GM19193 (cell line): Measurements from ENCODE around the gene GRK4.
A peak's percentile ranks its signal among the peaks of the same experiment; 100 is the strongest.

Experiments used
- POLR2A ChIP-seq: IDR thresholded peaks from 4 replicates; pipeline ENCODE4 v1.6.1; 2011; ENCODE audit not compliant: insufficient read depth, insufficient read length; ENCODE audit errors: extremely low read depth

The GRK4 gene

GRCh38 chr4:3075652-3075981, 112.2 kb downstream of the GRK4 start:
- no peak for TF ChIP-seq POLR2A

- TF ChIP-seq POLR2A = peak; percentile 24
Observed at GRCh38 chr4:3077796-3078195, 114.4 kb downstream of the GRK4 start.

DNA sequence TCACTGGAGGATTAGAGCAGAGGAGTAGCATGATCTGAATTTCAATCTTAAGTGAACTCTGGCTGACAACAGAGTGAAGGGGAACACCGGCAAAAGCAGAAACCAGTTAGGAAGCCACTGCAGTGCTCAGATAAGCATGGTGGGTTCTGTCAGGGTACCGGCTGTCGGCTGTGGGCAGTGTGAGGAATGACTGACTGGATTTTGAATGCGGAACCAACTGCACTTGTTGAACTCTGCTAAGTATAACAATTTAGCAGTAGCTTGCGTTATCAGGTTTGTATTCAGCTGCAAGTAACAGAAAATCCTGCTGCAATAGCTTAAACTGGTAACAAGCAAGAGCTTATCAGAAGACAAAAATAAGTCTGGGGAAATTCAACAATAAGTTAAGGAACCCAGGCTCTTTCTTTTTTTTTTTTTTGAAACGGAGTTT, 116.3 kb downstream of the GRK4 start:
- TF ChIP-seq POLR2A = peak; percentile 39

- no peak for TF ChIP-seq POLR2A
Observed at GRCh38 chr4:3082925-3083515, 119.6 kb downstream of the GRK4 start.

GRCh38 chr4:3083732-3084131, 120.4 kb downstream of the GRK4 start:
- TF ChIP-seq POLR2A = no peak

- no peak for TF ChIP-seq POLR2A
Observed at GRCh38 chr4:3085948-3086670, 122.7 kb downstream of the GRK4 start.

GRCh38 chr4:3087115-3087797, 123.9 kb downstream of the GRK4 start:
- no peak for TF ChIP-seq POLR2A
